ENCODE data around the gene KCNAB2. TPM values are rescaled to one million over a fixed set of nuclear protein-coding genes. Genes with fewer than 3 reads are reported as not detected.
"Not testable (repeated sequence)": the region's sequence is repeated elsewhere in the genome, so short reads cannot be mapped to it uniquely, and the experiment has no call there.

Gene KCNAB2
- total RNA-seq, 1 donor from 2014 or later: 17.9 TPM

DNA sequence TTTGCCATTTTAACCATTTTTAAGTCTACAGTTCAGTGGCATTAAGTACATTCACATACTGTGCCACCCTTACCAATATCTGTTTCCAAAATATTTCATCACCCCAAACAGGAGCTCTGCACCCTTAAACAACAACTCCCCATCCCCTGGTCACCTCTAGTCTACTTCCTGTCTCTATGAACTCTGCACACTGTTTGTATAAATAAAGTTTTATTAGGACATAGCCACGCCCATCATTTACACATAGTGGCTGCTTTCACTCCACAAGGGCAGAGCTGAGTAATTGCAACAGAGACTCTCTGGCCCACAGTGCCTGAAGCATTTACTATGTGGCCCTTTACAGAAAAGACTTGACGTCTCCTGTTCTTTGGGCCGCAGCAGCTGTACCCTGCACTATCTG, 30.1 kb downstream of the KCNAB2 start:
- Histone ChIP-seq H3K36me3 (no peaks in the 10 kb centered on the region), H3K27ac (no peak overlapping the region), H3K4me1 (no peaks in the 10 kb centered on the region), H3K9me3 (no peaks in the 10 kb centered on the region), H3K4me3 (no peak overlapping the region), H3K27me3 (no peaks in the 10 kb centered on the region)
- TF ChIP-seq, protein P1, sequence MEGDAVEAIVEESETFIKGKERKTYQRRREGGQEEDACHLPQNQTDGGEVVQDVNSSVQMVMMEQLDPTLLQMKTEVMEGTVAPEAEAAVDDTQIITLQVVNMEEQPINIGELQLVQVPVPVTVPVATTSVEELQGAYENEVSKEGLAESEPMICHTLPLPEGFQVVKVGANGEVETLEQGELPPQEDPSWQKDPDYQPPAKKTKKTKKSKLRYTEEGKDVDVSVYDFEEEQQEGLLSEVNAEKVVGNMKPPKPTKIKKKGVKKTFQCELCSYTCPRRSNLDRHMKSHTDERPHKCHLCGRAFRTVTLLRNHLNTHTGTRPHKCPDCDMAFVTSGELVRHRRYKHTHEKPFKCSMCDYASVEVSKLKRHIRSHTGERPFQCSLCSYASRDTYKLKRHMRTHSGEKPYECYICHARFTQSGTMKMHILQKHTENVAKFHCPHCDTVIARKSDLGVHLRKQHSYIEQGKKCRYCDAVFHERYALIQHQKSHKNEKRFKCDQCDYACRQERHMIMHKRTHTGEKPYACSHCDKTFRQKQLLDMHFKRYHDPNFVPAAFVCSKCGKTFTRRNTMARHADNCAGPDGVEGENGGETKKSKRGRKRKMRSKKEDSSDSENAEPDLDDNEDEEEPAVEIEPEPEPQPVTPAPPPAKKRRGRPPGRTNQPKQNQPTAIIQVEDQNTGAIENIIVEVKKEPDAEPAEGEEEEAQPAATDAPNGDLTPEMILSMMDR (IDR thresholded peaks at IDR 0.05): no peak
- intact Hi-C loops (cut with DNase I): no loop called here
- no peak for DNase-seq (ENCODE audit: low spot score in 2 of 2)

- H3K27ac ChIP-seq; DNase-seq (ENCODE audit: low spot score in 2 of 2); H3K27me3 ChIP-seq; H3K36me3 ChIP-seq; H3K4me3 ChIP-seq; intact Hi-C loops (cut with DNase I); H3K4me1 ChIP-seq; H3K9me3 ChIP-seq: not testable (repeated sequence)
These were observed 31.4 kb downstream of the KCNAB2 start for GRCh38 chr1:6077061-6077460.

DNA sequence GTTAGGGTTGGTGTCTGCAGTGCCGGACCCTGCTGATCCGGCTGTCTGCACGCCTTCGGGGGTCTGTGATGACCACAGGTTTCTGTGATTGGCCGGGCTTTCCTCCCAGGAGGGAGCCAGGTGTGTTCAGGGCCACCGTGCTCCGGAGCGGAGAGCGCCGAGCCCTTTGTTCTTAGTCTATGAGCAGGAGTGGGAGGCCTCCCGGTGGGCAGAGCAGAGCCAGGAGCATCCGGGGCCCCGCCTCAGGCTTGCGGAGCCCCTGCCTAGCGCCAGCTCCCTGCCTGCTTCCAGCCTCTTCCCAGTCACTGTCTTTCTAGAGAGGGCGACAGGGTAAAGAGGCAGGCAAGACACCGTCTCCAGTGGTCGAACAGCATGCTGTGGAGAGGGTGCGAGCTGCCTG, 31.8 kb downstream of the KCNAB2 start:
- intact Hi-C loops (cut with DNase I): no loop called here
- TF ChIP-seq, protein P1 (IDR thresholded peaks at IDR 0.05): no peak

GRCh38 chr1:6077919-6078318, 32.2 kb downstream of the KCNAB2 start:
- DNase-seq (ENCODE audit: low spot score in 2 of 2): no peak
- intact Hi-C loops (cut with DNase I): no loop called here

More for the DNA sequence above, 31.8 kb downstream of the KCNAB2 start:
- Histone ChIP-seq H3K36me3 (no peaks in the 10 kb centered on the region), H3K4me1 (no peaks in the 10 kb centered on the region), H3K9me3 (no peaks in the 10 kb centered on the region), H3K27ac (no peak overlapping the region), H3K4me3 (no peak overlapping the region), H3K27me3 (no peaks in the 10 kb centered on the region)
- no peak for DNase-seq (ENCODE audit: low spot score in 2 of 2)

DNA sequence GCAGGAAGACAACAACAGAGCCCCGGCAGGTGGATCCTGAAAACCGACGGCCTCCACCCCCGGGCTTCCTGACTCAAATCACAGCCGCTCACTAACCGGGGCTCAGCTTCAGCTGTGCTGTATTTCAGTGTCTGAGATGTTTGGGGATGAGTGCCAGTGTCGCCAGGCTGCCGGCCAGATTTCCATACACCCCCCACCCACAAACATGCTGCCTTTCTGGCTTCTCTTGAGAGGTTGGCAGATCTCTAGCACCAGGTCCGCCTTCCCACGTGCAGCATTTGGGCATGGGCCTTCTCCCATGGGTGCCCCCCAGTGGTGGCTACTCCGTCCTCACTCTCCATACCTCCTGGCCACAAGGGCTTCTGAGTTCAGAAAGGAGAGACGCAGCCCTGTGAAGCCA, 34.8 kb downstream of the KCNAB2 start:
- Histone ChIP-seq H3K9me3 (no peaks in the 10 kb centered on the region), H3K27me3 (no peaks in the 10 kb centered on the region), H3K27ac (no peak overlapping the region), H3K4me1 (no peaks in the 10 kb centered on the region), H3K4me3 (no peak overlapping the region), H3K36me3 (no peaks in the 10 kb centered on the region)
- intact Hi-C loops (cut with DNase I): no loop called here
- DNase-seq (ENCODE audit: low spot score in 2 of 2): no peak
- TF ChIP-seq, protein P1 (IDR thresholded peaks at IDR 0.05): no peak

More at GRCh38 chr1:6077919-6078318, 32.2 kb downstream of the KCNAB2 start:
- TF ChIP-seq, protein P1 (IDR thresholded peaks at IDR 0.05): no peak
- no peaks in the 10 kb centered on the region for H3K27me3 ChIP-seq
- H3K4me3 ChIP-seq: no peak overlapping the region
- H3K4me1 ChIP-seq: no peaks in the 10 kb centered on the region
- H3K27ac ChIP-seq: no peak overlapping the region
- H3K9me3 ChIP-seq: no peaks in the 10 kb centered on the region
- H3K36me3 ChIP-seq: no peaks in the 10 kb centered on the region

DNA sequence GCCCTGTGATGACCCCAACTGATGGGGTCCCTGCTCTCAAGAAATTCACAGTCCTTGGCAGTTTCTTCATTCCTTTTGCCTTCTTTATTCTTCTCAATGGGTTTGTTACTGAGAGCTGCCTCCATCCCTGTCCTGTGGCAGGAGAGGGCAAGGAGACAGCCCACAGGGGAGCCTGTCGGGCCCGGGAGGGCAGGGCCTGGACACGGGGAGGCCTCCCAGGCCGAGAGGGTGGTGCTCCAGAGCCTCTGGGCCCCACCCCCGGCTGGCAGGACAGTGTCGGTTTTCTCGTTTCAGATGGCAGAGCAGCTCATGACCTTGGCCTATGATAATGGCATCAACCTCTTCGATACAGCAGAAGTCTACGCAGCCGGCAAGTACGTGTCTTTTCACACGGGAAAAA, 36.2 kb downstream of the KCNAB2 start:
- Histone ChIP-seq H3K27me3 (no peaks in the 10 kb centered on the region), H3K4me1 (no peaks in the 10 kb centered on the region), H3K36me3 (no peaks in the 10 kb centered on the region), H3K4me3 (no peak overlapping the region), H3K9me3 (no peaks in the 10 kb centered on the region), H3K27ac (no peak overlapping the region)
- intact Hi-C loops (cut with DNase I): no loop called here
- DNase-seq (ENCODE audit: low spot score in 2 of 2): no peak
- TF ChIP-seq, protein P1 (IDR thresholded peaks at IDR 0.05): no peak
